D721Med (cell line): ENCODE data around the gene FAM131A.

ENCODE experiments used
- DNase-seq: peaks from one replicate; pipeline ENCODE4 v3.0.0; 2011; ENCODE audit warnings: low spot score; ENCODE audit not compliant: insufficient read length
- FAIRE-seq: peaks from 2 replicates; lab custom pipeline; 2011; peaks lifted over from hg19 to GRCh38; lab: Jason Lieb, UNC
- CTCF ChIP-seq: IDR thresholded peaks from 2 replicates; pipeline ENCODE4 v1.5.1; 2012; ENCODE audit warnings: mild to moderate bottlenecking, control low read depth; ENCODE audit not compliant: insufficient read depth; ENCODE audit errors: missing control alignments

FAM131A gene

GRCh38 chr3:184327171-184327570 is 10.2 kb upstream of the FAM131A start:
- no peak for TF ChIP-seq CTCF
- no peak for FAIRE-seq
- DNase-seq = no peak

DNA sequence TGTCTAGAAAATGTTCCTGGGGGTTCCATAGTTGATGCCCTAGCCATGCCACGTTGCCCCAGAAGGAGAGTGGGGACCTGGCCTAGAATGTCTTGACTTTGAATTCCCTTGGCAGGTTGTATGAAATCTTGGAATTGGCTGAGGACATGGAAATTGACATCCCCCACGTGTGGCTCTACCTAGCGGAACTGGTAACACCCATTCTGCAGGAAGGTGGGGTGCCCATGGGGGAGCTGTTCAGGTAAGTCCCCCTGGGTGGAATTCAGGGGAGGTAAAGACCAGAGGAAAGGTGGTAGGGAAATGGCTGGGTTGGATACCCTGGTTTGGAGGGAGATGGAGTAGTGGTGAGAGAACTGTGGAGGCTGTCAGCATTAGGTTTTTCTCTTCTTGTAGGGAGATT is 8.9 kb upstream of the FAM131A start:
- FAIRE-seq (no peak), DNase-seq (peak; percentile 21)
- TF ChIP-seq CTCF = no peak

- DNase-seq (no peak), FAIRE-seq (no peak)
- TF ChIP-seq CTCF = no peak
These were observed 4.9 kb upstream of the FAM131A start for GRCh38 chr3:184332370-184333090.

DNA sequence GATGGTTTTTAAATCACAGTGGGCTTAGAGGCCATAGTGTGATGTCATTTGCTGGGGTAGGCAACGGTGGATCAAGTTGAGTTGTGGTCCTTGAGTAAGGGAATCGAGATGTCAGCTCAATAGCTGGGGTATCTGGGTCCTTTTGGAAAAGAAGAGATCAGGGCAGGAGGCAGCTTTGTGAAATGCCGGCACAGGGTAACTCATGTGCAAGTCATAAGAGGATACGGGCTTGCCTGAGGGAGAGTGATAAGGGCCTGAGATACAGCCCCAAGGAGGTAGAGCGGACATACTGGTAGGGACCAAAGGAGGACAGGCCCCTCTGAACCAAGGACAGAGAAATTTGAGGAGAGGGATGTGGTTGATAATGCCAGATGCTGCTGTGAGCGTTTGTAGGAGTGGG is 4.2 kb upstream of the FAM131A start:
- TF ChIP-seq CTCF = no peak
- FAIRE-seq (no peak), DNase-seq (no peak)

DNA sequence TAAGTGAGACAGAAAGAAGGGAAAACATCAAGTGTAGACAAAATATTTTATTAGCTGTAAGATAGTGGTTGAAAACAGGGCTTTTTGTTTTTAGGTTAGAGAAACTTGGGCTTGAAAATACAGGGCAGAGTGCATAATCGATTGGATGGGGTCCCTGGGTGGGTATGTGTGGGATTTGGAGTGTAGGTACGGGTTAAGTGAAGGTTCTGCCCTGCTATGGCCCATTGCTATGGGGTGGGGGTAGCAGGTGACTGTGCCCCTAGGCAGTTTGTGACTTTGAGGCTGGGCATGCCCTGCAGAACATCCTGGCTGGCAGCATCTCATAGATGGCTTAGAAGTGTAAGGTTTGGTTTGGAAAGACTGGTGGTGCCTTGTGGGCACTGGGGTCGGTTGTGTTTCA is 3.7 kb upstream of the FAM131A start:
- FAIRE-seq (no peak), DNase-seq (no peak)
- TF ChIP-seq CTCF = no peak

- FAIRE-seq (no peak), DNase-seq (no peak)
- TF ChIP-seq CTCF = no peak
These were observed 2.8 kb upstream of the FAM131A start for GRCh38 chr3:184334470-184335158.

- FAIRE-seq (no peak), DNase-seq (no peak)
These were observed 2.1 kb upstream of the FAM131A start for GRCh38 chr3:184335291-184335660.

More at GRCh38 chr3:184335291-184335660, 2.1 kb upstream of the FAM131A start:
- TF ChIP-seq CTCF = no peak
